ENCODE data around the gene BOLA1.

GRCh38 chr1:149915429-149916192 is 16.2 kb downstream of the BOLA1 start:
- TF ChIP-seq CTCF (IDR thresholded peaks at IDR 0.05): no peak
- no peak for TF ChIP-seq ETV6 (CRISPR knock-in tag; IDR thresholded peaks at IDR 0.05)
- no peak for TF ChIP-seq ZNF512 (CRISPR knock-in tag; IDR thresholded peaks at IDR 0.05; ENCODE audit: borderline replicate concordance)
- TF ChIP-seq ELF4 (CRISPR knock-in tag; IDR thresholded peaks at IDR 0.05; ENCODE audit: low read depth): no peak
- no peak for TF ChIP-seq HMGXB4 (CRISPR knock-in tag; IDR thresholded peaks at IDR 0.05)
- no peak for TF ChIP-seq GTF2I (CRISPR knock-in tag; conservative IDR thresholded peaks at IDR 0.05)
- TF ChIP-seq TEAD4 (CRISPR knock-in tag; IDR thresholded peaks at IDR 0.05): no peak
